GM18505 (cell line): Measurements from ENCODE around the gene FKBP3.
A peak's percentile ranks its signal among the peaks of the same experiment; 100 is the strongest.
"Not testable (repeated sequence)": the region's sequence is repeated elsewhere in the genome, so short reads cannot be mapped to it uniquely, and the experiment has no call there.

Experiments
- ATAC-seq: cut with Tn5 transposase; IDR thresholded peaks from one replicate; pipeline ENCODE4 v1.9.1; 2021; ENCODE audit not compliant: unreplicated experiment
- POLR2A ChIP-seq: IDR thresholded peaks from 4 replicates; pipeline ENCODE4 v1.6.1; 2011; ENCODE audit warnings: borderline replicate concordance; ENCODE audit not compliant: insufficient read depth, insufficient read length; ENCODE audit errors: extremely low read depth

FKBP3 gene

GRCh38 chr14:45089813-45090212 is 44.5 kb downstream of the FKBP3 start:
- TF ChIP-seq POLR2A, result no peak
- peak; percentile 71 for ATAC-seq

GRCh38 chr14:45084946-45085346 is 49.3 kb downstream of the FKBP3 start:
- TF ChIP-seq POLR2A, result no peak
- ATAC-seq, result no peak

GRCh38 chr14:45083976-45084722 is 50.1 kb downstream of the FKBP3 start, which contains the start of gene PRPF39:
TSS of gene PRPF39 (plus strand) at chr14:45084116. CDS start at chr14:45095240, 11,124 bp downstream.
- peak; percentile 97 for TF ChIP-seq POLR2A
- ATAC-seq, result peak; percentile 96

GRCh38 chr14:45083617-45083975 is 50.7 kb downstream of the FKBP3 start:
- TF ChIP-seq POLR2A, result no peak
- no peak for ATAC-seq

- TF ChIP-seq POLR2A, result no peak
- no peak for ATAC-seq
Observed at GRCh38 chr14:45082420-45082819, 51.9 kb downstream of the FKBP3 start.

GRCh38 chr14:45081096-45081495 is 53.2 kb downstream of the FKBP3 start:
- ATAC-seq, result not testable (repeated sequence)

- not testable (repeated sequence) for ATAC-seq
Observed at GRCh38 chr14:45080416-45080968, 53.8 kb downstream of the FKBP3 start.

GRCh38 chr14:45078323-45078722 is 56.0 kb downstream of the FKBP3 start:
- TF ChIP-seq POLR2A, result no peak
- ATAC-seq, result no peak

GRCh38 chr14:45073231-45073879 is 60.9 kb downstream of the FKBP3 start:
- no peak for ATAC-seq
- no peak for TF ChIP-seq POLR2A

- no peak for ATAC-seq
- no peak for TF ChIP-seq POLR2A
Observed at GRCh38 chr14:45072126-45072525, 62.2 kb downstream of the FKBP3 start.

- ATAC-seq, result no peak
- no peak for TF ChIP-seq POLR2A
Observed at GRCh38 chr14:45070215-45070614, 64.1 kb downstream of the FKBP3 start.

GRCh38 chr14:45068396-45068795 is 65.9 kb downstream of the FKBP3 start:
- ATAC-seq, result no peak

GRCh38 chr14:45066667-45067066 is 67.6 kb downstream of the FKBP3 start:
- ATAC-seq, result no peak
- TF ChIP-seq POLR2A, result no peak

More at GRCh38 chr14:45068396-45068795, 65.9 kb downstream of the FKBP3 start:
- no peak for TF ChIP-seq POLR2A

GRCh38 chr14:45065956-45066355 is 68.3 kb downstream of the FKBP3 start:
- no peak for TF ChIP-seq POLR2A
- ATAC-seq, result no peak
